ENCODE measurements around the gene SYCP3.
"Not testable (repeated sequence)": the region's sequence is repeated elsewhere in the genome, so short reads cannot be mapped to it uniquely, and the experiment has no call there.

The SYCP3 gene

GRCh38 chr12:101710288-101710687 lies 29.0 kb downstream of the SYCP3 start:
- DNase-seq: no peak

- peak; percentile 65 for DNase-seq
These were observed 32.0 kb downstream of the SYCP3 start for GRCh38 chr12:101707131-101707782.

GRCh38 chr12:101706403-101706802 lies 32.9 kb downstream of the SYCP3 start:
- DNase-seq: no peak

- no peak for DNase-seq
These were observed 35.8 kb downstream of the SYCP3 start for GRCh38 chr12:101703487-101703886.

- no peak for DNase-seq
These were observed 38.9 kb downstream of the SYCP3 start for GRCh38 chr12:101700299-101700820.

GRCh38 chr12:101698800-101699347 lies 40.4 kb downstream of the SYCP3 start:
- no peak for DNase-seq

- peak; percentile 87 for DNase-seq
These were observed 41.1 kb downstream of the SYCP3 start for GRCh38 chr12:101697930-101698799.

- peak; percentile 96 for DNase-seq
These were observed 41.9 kb downstream of the SYCP3 start, which contains the start of gene CHPT1 for GRCh38 chr12:101697197-101697929. TSS of gene CHPT1 (plus strand) at chr12:101697640. CDS start at chr12:101697862, 222 bp downstream.

GRCh38 chr12:101696251-101697196 lies 42.7 kb downstream of the SYCP3 start:
- peak; percentile 95 for DNase-seq

GRCh38 chr12:101695706-101696105 lies 43.6 kb downstream of the SYCP3 start:
- no peak for DNase-seq

GRCh38 chr12:101694986-101695385 lies 44.3 kb downstream of the SYCP3 start:
- no peak for DNase-seq

GRCh38 chr12:101694297-101694848 lies 44.9 kb downstream of the SYCP3 start:
- DNase-seq: no peak

GRCh38 chr12:101691503-101692096 lies 47.7 kb downstream of the SYCP3 start:
- DNase-seq: no peak

GRCh38 chr12:101690544-101691098 lies 48.6 kb downstream of the SYCP3 start:
- DNase-seq: no peak

- DNase-seq: no peak
These were observed 53.1 kb downstream of the SYCP3 start for GRCh38 chr12:101686176-101686575.

- DNase-seq: no peak
These were observed 54.2 kb downstream of the SYCP3 start for GRCh38 chr12:101685092-101685491.

- DNase-seq: not testable (repeated sequence)
These were observed 57.6 kb downstream of the SYCP3 start for GRCh38 chr12:101681627-101682026.

- DNase-seq: no peak
These were observed 58.6 kb downstream of the SYCP3 start for GRCh38 chr12:101680647-101681046.

GRCh38 chr12:101680240-101680639 lies 59.0 kb downstream of the SYCP3 start:
- DNase-seq: no peak

Data from hematopoietic multipotent progenitor cell treated with erythropoietin and hydrocortisone succinate and interleukin-3 and kit ligand, for 4 days (in vitro differentiated cells).